Measurements from ENCODE around the gene HTT.

DNA sequence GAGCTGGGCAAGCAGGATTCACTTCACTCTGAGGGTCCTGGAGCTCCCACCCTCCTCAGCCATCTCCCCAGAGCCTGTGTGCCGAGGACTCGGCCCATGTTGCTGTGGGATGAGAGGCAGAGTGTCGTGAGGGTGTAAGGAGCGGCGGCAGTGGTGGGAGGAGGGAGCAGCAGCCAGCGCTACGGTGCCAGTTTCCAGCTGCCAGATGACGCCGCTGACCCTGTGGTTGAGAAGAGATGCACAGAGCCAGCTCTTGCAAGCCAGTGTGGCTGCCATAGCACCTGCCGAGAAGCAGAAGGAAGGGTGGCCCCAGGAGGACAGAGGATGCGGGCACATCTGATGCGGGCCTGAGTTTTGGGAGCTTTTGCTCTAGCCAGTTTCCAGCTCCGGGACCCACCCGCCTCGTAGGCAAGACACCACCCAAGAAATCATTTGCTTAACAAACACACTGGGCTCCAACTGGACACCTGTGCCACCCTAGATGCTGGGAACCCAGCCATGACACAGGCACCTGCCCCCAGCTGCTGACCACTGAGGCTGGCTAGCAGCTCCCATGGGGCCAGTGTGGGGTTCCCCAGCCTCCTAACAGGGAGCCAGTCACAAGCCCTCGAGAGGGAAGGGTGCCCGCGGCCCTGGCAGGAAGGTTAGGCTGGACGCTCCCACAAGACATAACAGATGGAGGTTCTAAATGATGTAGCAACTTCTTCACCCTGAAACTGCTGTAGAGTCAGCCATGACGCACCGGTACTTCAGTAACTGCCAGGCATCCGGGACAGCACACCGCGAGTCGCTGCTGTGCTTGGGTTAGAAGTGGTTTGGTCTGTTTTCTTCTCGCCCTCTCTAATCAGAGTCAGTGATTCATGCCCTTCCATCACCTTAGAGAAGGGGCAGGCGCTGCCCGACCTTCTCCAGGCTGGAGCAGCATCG lies 183.3 kb downstream of the HTT start:
- TF ChIP-seq, protein P1, sequence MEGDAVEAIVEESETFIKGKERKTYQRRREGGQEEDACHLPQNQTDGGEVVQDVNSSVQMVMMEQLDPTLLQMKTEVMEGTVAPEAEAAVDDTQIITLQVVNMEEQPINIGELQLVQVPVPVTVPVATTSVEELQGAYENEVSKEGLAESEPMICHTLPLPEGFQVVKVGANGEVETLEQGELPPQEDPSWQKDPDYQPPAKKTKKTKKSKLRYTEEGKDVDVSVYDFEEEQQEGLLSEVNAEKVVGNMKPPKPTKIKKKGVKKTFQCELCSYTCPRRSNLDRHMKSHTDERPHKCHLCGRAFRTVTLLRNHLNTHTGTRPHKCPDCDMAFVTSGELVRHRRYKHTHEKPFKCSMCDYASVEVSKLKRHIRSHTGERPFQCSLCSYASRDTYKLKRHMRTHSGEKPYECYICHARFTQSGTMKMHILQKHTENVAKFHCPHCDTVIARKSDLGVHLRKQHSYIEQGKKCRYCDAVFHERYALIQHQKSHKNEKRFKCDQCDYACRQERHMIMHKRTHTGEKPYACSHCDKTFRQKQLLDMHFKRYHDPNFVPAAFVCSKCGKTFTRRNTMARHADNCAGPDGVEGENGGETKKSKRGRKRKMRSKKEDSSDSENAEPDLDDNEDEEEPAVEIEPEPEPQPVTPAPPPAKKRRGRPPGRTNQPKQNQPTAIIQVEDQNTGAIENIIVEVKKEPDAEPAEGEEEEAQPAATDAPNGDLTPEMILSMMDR (IDR thresholded peaks at IDR 0.05; ENCODE audit: insufficient read depth, low read length): no peak
- TF ChIP-seq POLR2AphosphoS5 (IDR thresholded peaks at IDR 0.05; ENCODE audit: low read depth) (no peak), GABPA (IDR thresholded peaks at IDR 0.05; ENCODE audit: low read depth) (no peak), SPI1 (IDR thresholded peaks at IDR 0.05; ENCODE audit: borderline replicate concordance, low read depth) (no peak)
- TF ChIP-seq, protein P2, sequence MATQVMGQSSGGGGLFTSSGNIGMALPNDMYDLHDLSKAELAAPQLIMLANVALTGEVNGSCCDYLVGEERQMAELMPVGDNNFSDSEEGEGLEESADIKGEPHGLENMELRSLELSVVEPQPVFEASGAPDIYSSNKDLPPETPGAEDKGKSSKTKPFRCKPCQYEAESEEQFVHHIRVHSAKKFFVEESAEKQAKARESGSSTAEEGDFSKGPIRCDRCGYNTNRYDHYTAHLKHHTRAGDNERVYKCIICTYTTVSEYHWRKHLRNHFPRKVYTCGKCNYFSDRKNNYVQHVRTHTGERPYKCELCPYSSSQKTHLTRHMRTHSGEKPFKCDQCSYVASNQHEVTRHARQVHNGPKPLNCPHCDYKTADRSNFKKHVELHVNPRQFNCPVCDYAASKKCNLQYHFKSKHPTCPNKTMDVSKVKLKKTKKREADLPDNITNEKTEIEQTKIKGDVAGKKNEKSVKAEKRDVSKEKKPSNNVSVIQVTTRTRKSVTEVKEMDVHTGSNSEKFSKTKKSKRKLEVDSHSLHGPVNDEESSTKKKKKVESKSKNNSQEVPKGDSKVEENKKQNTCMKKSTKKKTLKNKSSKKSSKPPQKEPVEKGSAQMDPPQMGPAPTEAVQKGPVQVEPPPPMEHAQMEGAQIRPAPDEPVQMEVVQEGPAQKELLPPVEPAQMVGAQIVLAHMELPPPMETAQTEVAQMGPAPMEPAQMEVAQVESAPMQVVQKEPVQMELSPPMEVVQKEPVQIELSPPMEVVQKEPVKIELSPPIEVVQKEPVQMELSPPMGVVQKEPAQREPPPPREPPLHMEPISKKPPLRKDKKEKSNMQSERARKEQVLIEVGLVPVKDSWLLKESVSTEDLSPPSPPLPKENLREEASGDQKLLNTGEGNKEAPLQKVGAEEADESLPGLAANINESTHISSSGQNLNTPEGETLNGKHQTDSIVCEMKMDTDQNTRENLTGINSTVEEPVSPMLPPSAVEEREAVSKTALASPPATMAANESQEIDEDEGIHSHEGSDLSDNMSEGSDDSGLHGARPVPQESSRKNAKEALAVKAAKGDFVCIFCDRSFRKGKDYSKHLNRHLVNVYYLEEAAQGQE (IDR thresholded peaks at IDR 0.05; ENCODE audit: insufficient replicate concordance, low read depth): no peak
